SK-N-SH (cell line): ENCODE results near the gene CXorf49B. TPM values are rescaled to one million over a fixed set of nuclear protein-coding genes. Genes with fewer than 3 reads are reported as not detected.
"Not testable (repeated sequence)": the region's sequence is repeated elsewhere in the genome, so short reads cannot be mapped to it uniquely, and the experiment has no call there.

ENCODE experiments used
- CTCF ChIA-PET: fragments of 300-600, 350-600 bp; formaldehyde crosslinking; extraction: SDS; loops from one replicate; lab custom pipeline; 2021; lab: Yijun Ruan, JAX
- POLR2A ChIA-PET: fragments of 350-600 bp; sonication (Branson Sonifier 250); formaldehyde crosslinking; extraction: SDS; loops from one replicate; lab custom pipeline; 2020; ENCODE audit warnings: antibody characterized with exemption, inconsistent platforms; lab: Yijun Ruan, JAX
- DNase-seq: peaks from one replicate; pipeline ENCODE4 v3.0.0; 2012
- H2AFZ ChIP-seq: fragments of 200-600 bp; sonication (generic); 2 replicates; pipeline ENCODE4 v1.8.1; 2016; ENCODE audit warnings: antibody characterized with exemption, mild to moderate bottlenecking, low read depth
- H3F3A ChIP-seq: fragments of 200-600 bp; sonication (generic); replicated peaks from 2 replicates; pipeline ENCODE3; 2016; ENCODE audit warnings: antibody characterized with exemption, mild to moderate bottlenecking; ENCODE audit not compliant: insufficient read depth
- H3K27ac ChIP-seq, 2 experiments: fragments of 200-500 bp in 1 of 2; fragments of 200-600 bp in 1 of 2; sonication (Bioruptor generic) in 1 of 2; sonication (generic), shearing (Covaris generic) in 1 of 2; 2 replicates each; pipeline versions ENCODE4 v1.5.1 to v1.6.1; 2014 to 2016; ENCODE audit warnings: low read depth in 2 of 2, inconsistent platforms in 1 of 2, low read length in 1 of 2, mild to moderate bottlenecking in 1 of 2, mixed read lengths in 1 of 2
- H3K27me3 ChIP-seq: fragments of 200-600 bp; sonication (generic), shearing (Covaris generic); 2 replicates; pipeline ENCODE4 v1.6.1; 2016; ENCODE audit warnings: mixed run types; ENCODE audit not compliant: insufficient read depth
- H3K36me3 ChIP-seq, 2 experiments: fragments of 200-500 bp in 1 of 2; fragments of 200-600 bp in 1 of 2; sonication (Bioruptor generic) in 1 of 2; sonication (generic) in 1 of 2; replicated peaks in 1 of 2; 2 replicates each; pipeline versions ENCODE3 to v1.5.1; 2014 to 2016; ENCODE audit warnings: low read length in 1 of 2, mild to moderate bottlenecking in 1 of 2; ENCODE audit not compliant: insufficient read depth in 2 of 2, control insufficient read depth in 1 of 2
- H3K4me1 ChIP-seq, 2 experiments: fragments of 200-500 bp in 1 of 2; fragments of 200-600 bp in 1 of 2; sonication (Bioruptor generic) in 1 of 2; sonication (generic), shearing (Covaris generic) in 1 of 2; 2 replicates each; pipeline versions ENCODE4 v1.5.1 to v1.6.1; 2014 to 2016; ENCODE audit warnings: low read depth in 1 of 2, low read length in 1 of 2, mixed run types in 1 of 2; ENCODE audit not compliant: insufficient read depth in 2 of 2, control insufficient read depth in 1 of 2
- H3K4me2 ChIP-seq: fragments of 200-600 bp; sonication (generic), shearing (Covaris generic); 2 replicates; pipeline ENCODE4 v1.6.1; 2017; ENCODE audit warnings: mixed run types
- H3K4me3 ChIP-seq, 2 experiments: fragments of 200-500 bp in 1 of 2; fragments of 200-600 bp in 1 of 2; sonication (Bioruptor generic) in 1 of 2; sonication (generic), shearing (Covaris generic) in 1 of 2; 2 replicates each; pipeline versions ENCODE4 v1.5.1 to v1.8.1; 2014 to 2016; ENCODE audit warnings: low read depth in 2 of 2, inconsistent platforms in 1 of 2, low read length in 1 of 2, mild to moderate bottlenecking in 1 of 2, mixed read lengths in 1 of 2, moderate library complexity in 1 of 2
- H3K79me2 ChIP-seq: fragments of 200-600 bp; sonication (generic); 2 replicates; pipeline ENCODE4 v1.8.1; 2017; ENCODE audit warnings: mild to moderate bottlenecking; ENCODE audit not compliant: insufficient read depth
- H3K9ac ChIP-seq: fragments of 200-600 bp; sonication (generic); 2 replicates; pipeline ENCODE4 v1.6.1; 2017; ENCODE audit warnings: mixed run types
- H3K9me2 ChIP-seq: fragments of 200-600 bp; sonication (generic); 2 replicates; pipeline ENCODE4 v1.6.1; 2017; ENCODE audit warnings: mixed run types
- H3K9me3 ChIP-seq: fragments of 200-600 bp; sonication (generic); 2 replicates; pipeline ENCODE4 v1.6.1; 2017; ENCODE audit warnings: mixed run types, mild to moderate bottlenecking, moderate library complexity
- H4K20me1 ChIP-seq: fragments of 200-600 bp; sonication (generic); 2 replicates; pipeline ENCODE4 v1.6.1; 2017; ENCODE audit warnings: mild to moderate bottlenecking, mixed run types; ENCODE audit not compliant: insufficient read depth
- WGBS: methylation state at CpG from one replicate; pipeline ENCODE4 v1.1.6; 2017; ENCODE audit warnings: low lambda C conversion rate; 5-methylcytosine and 5-hydroxymethylcytosine counted together
- polyA plus RNA-seq, 3 experiments: library from polyadenylated mRNA; depleted of rRNA; stranded (reverse); fragments of >200 nt; gene quantifications; 2 replicates each; pipeline ENCODE4 v1.2.3, GENCODE V29; 2012

CXorf49B gene
- polyA plus RNA-seq, 1 of the 3 experiments (the other 2 are of a cell fraction) = not detected

GRCh38 chrX:71782225-71782949 is 19.2 kb downstream of the CXorf49B start:
- DNase-seq, H3K27ac ChIP-seq, H3K9ac ChIP-seq, H4K20me1 ChIP-seq, H3K27me3 ChIP-seq, H3K4me1 ChIP-seq, CTCF ChIA-PET, H3K4me2 ChIP-seq, H3K4me3 ChIP-seq, POLR2A ChIA-PET, H3K36me3 ChIP-seq, H3K9me2 ChIP-seq, H3F3A ChIP-seq, H3K9me3 ChIP-seq, H2AFZ ChIP-seq, H3K79me2 ChIP-seq: not testable (repeated sequence)
- no CpG with 5 or more reads among the region's 10 CpGs for WGBS

GRCh38 chrX:71782950-71783299 is 19.8 kb downstream of the CXorf49B start:
- no CpG with 5 or more reads among the region's 7 CpGs for WGBS
- H3K9me3 ChIP-seq, H3K4me3 ChIP-seq, H3K9me2 ChIP-seq, POLR2A ChIA-PET, H3K4me1 ChIP-seq, H3K4me2 ChIP-seq, H2AFZ ChIP-seq, H3K9ac ChIP-seq, H3K36me3 ChIP-seq, DNase-seq, H3F3A ChIP-seq, CTCF ChIA-PET, H3K27ac ChIP-seq, H3K27me3 ChIP-seq, H3K79me2 ChIP-seq, H4K20me1 ChIP-seq: not testable (repeated sequence)

- POLR2A ChIA-PET, H4K20me1 ChIP-seq, CTCF ChIA-PET, H3K4me2 ChIP-seq, H3K27me3 ChIP-seq, H2AFZ ChIP-seq, H3K36me3 ChIP-seq, H3K9me2 ChIP-seq, H3K9ac ChIP-seq, H3K27ac ChIP-seq, H3K9me3 ChIP-seq, H3K4me3 ChIP-seq, DNase-seq, H3F3A ChIP-seq, H3K4me1 ChIP-seq, H3K79me2 ChIP-seq: not testable (repeated sequence)
- WGBS = no CpG with 5 or more reads among the region's 20 CpGs
Measured at GRCh38 chrX:71783569-71784347, 20.6 kb downstream of the CXorf49B start.

GRCh38 chrX:71784348-71784983 is 21.3 kb downstream of the CXorf49B start:
- H3K9me2 ChIP-seq, H3K79me2 ChIP-seq, H3K36me3 ChIP-seq, H3K4me1 ChIP-seq, DNase-seq, H3K27me3 ChIP-seq, H3K4me2 ChIP-seq, H3K9me3 ChIP-seq, POLR2A ChIA-PET, H3F3A ChIP-seq, H3K4me3 ChIP-seq, H2AFZ ChIP-seq, CTCF ChIA-PET, H3K27ac ChIP-seq, H3K9ac ChIP-seq, H4K20me1 ChIP-seq: not testable (repeated sequence)
- no CpG with 5 or more reads among the region's 15 CpGs for WGBS

GRCh38 chrX:71806450-71806849 is 43.3 kb downstream of the CXorf49B start:
- 1% methylated on average over 5 of the region's 5 CpGs for WGBS

More at GRCh38 chrX:71806450-71806849, 43.3 kb downstream of the CXorf49B start:
- H3K79me2 ChIP-seq, H3K9me3 ChIP-seq, POLR2A ChIA-PET, H3F3A ChIP-seq, H2AFZ ChIP-seq, CTCF ChIA-PET, H4K20me1 ChIP-seq, H3K27ac ChIP-seq, DNase-seq, H3K36me3 ChIP-seq, H3K9me2 ChIP-seq, H3K4me3 ChIP-seq, H3K9ac ChIP-seq, H3K4me1 ChIP-seq, H3K4me2 ChIP-seq, H3K27me3 ChIP-seq: not testable (repeated sequence)
